GM19238 (cell line): ENCODE results near the gene OR1S1.
"Not testable (repeated sequence)": the region's sequence is repeated elsewhere in the genome, so short reads cannot be mapped to it uniquely, and the experiment has no call there.

ENCODE experiments used
- DNase-seq: peaks from one replicate; pipeline ENCODE4 v3.0.0; 2011; ENCODE audit warnings: low spot score; ENCODE audit not compliant: insufficient read length

OR1S1 gene

GRCh38 chr11:58212420-58212819 is at the start of gene OR1S1:
Gene OR1S1 (plus strand): TSS chr11:58212720.
- not testable (repeated sequence) for DNase-seq

DNA sequence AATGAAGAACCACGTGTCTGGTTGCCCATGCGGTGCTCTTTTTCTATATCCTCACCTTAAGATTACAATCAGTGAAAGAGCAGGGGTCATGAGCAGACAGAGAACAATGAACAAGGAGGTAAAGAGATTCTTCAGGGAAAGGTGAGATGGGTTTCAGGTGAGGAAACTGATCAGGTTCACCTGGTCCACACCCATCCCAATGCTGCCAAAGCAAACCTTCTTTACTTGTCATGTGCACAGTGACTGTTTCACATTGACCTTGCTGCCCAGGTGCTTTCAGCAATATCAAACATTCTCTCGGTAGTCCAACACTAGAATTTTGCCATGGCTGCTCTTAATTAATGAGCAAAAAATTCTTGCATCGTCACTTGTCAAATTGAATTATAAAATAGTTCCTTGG is 48.1 kb upstream of the OR1S1 start:
- no peak for DNase-seq

DNA sequence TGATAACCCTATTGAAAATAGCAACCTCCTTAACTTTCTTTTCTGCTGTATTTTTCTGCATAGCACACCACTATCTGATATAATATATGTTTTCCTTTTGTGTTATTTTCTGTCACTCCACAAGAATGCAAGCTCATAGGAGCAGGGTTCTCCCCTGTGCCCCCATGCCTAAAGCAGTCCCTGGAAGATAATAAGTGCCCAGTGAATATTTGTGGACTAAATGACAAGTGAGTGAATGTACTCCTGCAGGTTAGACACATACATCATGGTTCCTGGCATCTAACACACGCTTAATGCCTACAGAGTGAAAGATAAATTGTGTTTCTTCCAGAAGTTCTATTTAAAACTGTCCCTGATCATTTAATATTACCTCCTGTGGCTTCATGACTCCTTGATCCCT is 47.5 kb upstream of the OR1S1 start:
- DNase-seq = no peak

DNA sequence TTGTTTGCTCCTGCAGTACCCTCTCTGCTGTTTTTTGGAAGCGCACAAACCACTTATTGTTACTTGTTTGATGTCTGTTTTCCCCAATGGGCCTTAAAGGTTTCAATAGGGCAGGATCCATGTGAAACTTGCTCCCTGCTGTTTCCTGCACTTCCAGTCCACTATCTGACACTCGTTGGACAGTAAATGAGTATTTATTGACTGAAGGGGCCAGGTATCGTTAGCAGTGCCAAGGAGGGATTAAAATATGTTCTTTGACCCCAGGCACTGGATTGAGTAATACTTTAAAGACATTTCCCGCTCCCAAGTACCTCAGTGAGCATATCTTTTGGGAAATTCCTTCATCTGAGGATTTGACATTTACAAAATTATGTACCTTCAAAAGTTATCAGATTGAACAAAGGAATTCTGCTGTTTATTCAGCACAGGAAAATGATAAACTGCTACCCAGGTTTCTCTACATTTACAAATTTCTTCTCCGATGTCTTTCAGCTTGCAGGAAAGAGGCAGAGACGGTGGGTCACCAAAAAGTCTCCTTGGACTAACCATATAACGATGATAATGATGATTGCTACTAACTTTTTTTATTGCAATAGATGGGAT is 46.9 kb upstream of the OR1S1 start:
- no peak for DNase-seq

DNA sequence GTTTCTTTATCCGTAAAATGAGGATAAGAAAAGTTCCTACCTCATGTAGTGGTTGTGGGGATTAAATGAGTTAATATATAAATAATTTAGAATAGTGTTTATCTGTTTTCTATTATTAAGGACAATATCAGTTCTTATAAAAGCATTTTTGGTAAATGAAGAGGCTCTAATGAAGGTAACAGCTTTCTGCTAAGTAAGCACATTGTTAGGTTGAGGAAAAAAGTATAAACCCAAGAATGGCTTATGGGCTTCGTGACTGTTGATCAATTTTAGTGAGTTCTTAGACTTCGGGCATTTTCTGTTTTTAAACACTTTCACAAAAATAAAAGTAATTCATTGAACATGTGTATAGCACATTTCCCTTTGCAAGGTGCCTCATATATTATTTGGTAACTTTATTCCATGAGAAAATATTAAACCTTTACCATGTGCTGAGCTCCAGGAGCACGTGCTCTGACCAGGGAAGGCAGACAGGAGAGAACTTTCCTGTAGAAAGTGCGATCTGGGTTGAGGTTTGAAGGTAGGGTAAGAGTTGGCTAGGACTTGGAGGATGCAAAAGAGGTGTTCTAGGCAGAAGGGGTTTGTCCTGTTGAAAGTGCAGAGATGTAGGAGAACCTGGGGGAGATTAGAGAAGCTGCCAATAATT is 35.0 kb upstream of the OR1S1 start:
- no peak for DNase-seq

- no peak for DNase-seq
Measured at GRCh38 chr11:58178444-58178843, 34.1 kb upstream of the OR1S1 start.

DNA sequence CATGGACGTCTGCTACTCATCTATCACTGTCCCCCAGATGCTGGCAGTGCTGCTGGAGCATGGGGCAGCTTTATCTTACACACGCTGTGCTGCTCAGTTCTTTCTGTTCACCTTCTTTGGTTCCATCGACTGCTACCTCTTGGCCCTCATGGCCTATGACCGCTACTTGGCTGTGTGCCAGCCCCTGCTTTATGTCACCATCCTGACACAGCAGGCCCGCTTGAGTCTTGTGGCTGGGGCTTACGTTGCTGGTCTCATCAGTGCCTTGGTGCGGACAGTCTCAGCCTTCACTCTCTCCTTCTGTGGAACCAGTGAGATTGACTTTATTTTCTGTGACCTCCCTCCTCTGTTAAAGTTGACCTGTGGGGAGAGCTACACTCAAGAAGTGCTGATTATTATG is 32.9 kb upstream of the OR1S1 start:
- DNase-seq = no peak

DNA sequence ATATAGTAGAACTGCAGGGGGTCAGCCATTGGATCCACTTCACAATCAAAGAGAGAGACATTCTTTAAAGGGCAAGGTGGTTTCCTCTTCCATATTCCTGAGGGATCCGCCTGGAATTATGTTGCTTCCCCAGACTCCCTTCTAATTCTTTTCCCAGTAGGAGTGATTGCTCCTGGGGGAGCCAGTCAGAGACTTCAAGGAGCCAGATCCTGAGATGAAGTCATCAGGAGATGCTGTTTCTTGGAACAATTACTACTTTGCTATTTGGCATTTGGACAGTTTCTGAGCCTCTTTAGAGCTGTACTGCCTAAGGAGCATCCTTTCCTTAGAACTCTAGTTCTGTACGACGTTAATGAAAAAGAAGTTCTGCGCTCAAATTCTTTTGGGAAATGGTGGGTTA is 25.6 kb upstream of the OR1S1 start:
- DNase-seq = no peak

DNA sequence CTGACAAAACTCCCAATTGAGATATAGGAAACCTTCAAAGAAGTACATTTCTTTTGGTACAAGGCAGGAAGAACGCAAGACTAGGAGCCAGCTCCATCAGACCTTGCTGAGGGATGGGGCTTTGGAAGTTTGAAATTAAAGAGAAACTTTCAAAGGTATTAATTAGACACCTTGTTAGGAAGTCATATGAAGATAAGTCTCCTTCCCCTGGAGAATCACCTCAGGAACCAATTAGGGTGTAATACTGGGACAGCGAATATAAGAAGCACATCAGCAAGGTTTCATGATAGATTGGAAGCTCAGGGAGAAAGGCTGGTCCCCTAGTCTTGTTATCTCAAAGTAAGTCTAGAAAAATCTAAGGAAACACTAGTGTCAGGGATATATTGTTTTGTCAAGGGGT is 23.8 kb upstream of the OR1S1 start, which contains the start of gene OR9Q2:
TSS of gene OR9Q2 (plus strand) at position 301 of the 400 bp plus-strand sequence. CDS start 1,421 bp downstream, outside the sequence.
- DNase-seq = no peak

GRCh38 chr11:58192229-58192628 is 20.3 kb upstream of the OR1S1 start:
- DNase-seq = no peak

DNA sequence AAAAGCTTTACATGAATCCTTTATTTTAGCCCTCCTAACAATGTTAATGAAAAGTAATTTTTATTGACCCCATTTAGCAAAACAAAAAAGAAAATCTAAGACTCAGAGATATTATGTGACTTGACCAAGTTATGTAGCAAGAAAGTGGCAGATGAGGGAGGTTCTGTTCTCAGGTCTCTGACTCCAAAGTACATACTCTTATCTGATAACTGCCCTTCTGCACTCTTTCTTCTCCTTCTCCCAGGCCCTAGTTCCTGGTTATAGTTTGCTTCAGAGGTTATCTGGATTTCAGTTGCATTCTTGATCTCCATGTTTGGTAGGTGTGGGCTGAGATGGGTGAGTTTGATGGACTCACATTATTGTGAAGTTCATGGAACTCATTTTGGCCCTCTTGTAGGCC is 19.1 kb upstream of the OR1S1 start:
- no peak for DNase-seq

DNA sequence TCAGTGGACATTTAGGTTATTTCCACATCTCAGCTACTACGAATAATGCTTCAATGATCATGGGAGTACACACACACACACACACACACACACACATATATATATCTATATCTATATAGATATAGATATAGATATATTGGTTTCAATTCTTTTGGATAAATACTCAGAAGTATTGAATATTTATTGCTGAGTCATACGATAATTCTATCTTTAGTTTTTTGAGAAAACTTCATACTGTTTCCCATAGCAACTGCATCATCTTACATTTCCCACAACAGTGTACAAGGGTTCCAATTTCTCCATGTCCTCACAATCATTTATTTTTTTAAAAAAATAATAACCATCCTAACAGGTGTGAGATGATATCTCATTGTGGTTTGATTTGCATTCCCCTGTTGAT is 16.6 kb upstream of the OR1S1 start:
- no peak for DNase-seq

DNA sequence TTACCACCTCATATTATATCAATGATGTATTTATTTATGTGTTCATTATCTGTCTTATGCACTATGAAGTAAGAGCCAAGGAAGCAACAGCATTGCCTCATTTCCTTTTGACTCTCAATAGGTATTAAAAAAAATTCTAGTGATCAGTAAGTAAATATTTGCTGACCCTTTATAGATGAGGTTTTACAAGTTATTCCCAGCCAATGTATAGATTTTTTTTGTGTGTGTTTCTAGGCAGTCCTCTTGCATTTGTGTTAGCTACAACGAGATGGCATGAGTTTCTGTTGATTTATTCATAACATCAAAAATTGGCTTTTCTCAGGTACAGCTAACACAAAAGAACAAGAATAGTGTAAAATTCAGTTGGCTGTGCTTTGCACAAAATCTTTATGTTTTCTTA is 13.2 kb upstream of the OR1S1 start:
- no peak for DNase-seq

DNA sequence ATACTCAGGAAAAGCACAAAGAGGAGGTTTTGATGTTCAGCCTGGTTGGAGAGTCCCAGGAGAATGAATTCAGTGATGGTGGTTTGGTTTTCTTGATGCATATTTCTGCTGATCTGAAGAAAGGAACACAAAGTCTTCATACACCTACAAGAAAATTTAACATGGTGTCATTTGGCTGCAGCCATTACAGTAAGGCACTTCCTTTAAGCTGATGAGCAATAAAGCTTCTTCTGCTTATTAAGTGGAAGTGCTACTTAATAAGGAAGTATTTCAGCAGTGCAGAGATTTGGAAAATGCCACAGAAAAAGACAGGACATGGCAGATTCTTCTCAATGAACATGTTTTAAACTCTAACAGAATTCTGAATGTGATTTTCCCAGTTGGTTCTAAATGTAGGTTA is 8.5 kb upstream of the OR1S1 start, which contains the start of gene OR1S2:
TSS of gene OR1S2 (minus strand) at position 101 of the 400 bp plus-strand sequence. CDS start at position 101, 0 bp downstream.
- DNase-seq = no peak

DNA sequence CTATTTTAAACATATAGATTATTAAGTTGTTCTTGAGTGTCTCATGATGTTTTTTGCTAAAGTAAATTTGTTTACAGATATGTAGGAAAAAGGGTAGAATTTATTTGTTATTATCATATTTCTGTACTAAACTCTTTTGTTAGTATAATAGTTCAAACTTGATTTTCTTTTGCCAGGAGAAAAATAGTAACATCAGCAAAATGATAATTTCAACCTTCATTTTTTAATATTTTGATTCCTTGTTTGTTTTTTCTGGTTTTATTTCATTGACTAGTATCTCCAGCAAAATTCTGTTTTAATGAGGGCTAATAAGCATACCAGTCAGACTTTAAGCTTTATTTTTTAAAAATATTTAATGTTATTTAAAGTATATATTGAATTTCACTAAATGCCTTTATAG is 4.0 kb downstream of the OR1S1 start:
- no peak for DNase-seq

DNA sequence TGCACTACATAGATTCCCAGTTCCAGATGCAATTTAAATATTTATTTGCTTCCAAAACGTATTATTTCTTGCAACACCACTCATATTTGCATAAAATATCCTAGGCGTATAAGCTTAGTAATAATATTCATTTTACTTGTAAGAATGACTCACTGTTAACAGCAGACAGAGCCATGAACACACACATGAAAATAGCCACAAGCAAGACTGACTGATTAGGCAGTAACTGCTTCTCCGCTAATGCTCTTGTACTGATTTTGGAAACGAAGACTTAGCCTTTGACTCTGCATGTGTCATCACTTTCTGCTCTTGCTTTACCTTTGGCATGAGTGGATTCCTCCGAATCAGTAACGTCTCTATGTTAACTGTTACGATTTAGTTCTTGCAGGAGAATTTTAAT is 10.2 kb downstream of the OR1S1 start:
- no peak for DNase-seq

- no peak for DNase-seq
Measured at GRCh38 chr11:58227956-58228615, 15.6 kb downstream of the OR1S1 start.

GRCh38 chr11:58243954-58244353 is 31.4 kb downstream of the OR1S1 start:
- no peak for DNase-seq

- DNase-seq = no peak
Measured at GRCh38 chr11:58254936-58255335, 42.4 kb downstream of the OR1S1 start.

DNA sequence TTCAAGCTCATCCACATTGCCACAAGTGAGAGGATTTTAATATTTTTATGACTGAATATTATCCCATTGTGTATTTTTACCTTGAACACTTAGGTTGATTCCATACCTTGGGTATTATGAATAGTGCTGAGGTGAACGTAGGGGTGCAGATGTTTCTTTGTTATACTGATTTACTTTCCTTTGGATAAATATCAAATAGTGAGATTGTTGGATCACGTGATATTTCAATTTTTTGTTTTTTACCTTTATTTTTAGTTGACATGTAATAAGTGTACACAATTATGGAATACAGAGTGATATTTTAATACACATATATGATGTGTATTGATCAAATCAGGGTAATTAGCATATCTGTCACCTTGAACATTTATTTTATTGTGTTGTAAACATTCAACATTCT is 47.5 kb downstream of the OR1S1 start:
- DNase-seq = no peak
